Esophagus (tissue), 2 donors: ENCODE measurements around the gene GSKIP. TPM values are rescaled to one million over a fixed set of nuclear protein-coding genes. Genes with fewer than 3 reads are reported as not detected.
A peak's percentile ranks its signal among the peaks of the same experiment; 100 is the strongest.

ENCODE experiments used
- H3K27ac ChIP-seq, 2 donors: one replicate each; pipeline ENCODE4 v1.5.1; 2013; ENCODE audit warnings: low read depth in 2 of 2, mild to moderate bottlenecking in 2 of 2, inconsistent platforms in 1 of 2, low read length in 1 of 2, moderate library complexity in 1 of 2
- H3K27me3 ChIP-seq, 2 donors: one replicate each; pipeline ENCODE4 v1.6.1; 2013; ENCODE audit warnings: low read length in 2 of 2, control low read depth in 1 of 2, mild to moderate bottlenecking in 1 of 2; ENCODE audit not compliant: insufficient read depth in 2 of 2, control insufficient read depth in 1 of 2
- H3K36me3 ChIP-seq, 2 donors: one replicate each; pipeline ENCODE4 v1.6.1; 2013; ENCODE audit warnings: low read length in 1 of 2; ENCODE audit not compliant: control insufficient read depth in 2 of 2, insufficient read depth in 2 of 2
- H3K4me1 ChIP-seq, 2 donors: one replicate each; pipeline ENCODE4 v1.6.1; 2013; ENCODE audit warnings: low read length in 1 of 2; ENCODE audit not compliant: control insufficient read depth in 2 of 2, insufficient read depth in 2 of 2
- H3K4me3 ChIP-seq, 2 donors: one replicate each; pipeline ENCODE4 v1.5.1; 2013; ENCODE audit warnings: low read length in 2 of 2, mild to moderate bottlenecking in 2 of 2, low read depth in 1 of 2, moderate library complexity in 1 of 2
- H3K9me3 ChIP-seq, 2 donors: one replicate each; pipeline ENCODE4 v1.6.1; 2013; ENCODE audit warnings: mild to moderate bottlenecking in 2 of 2, low read depth in 1 of 2, low read length in 1 of 2, moderate library complexity in 1 of 2; ENCODE audit not compliant: control insufficient read depth in 2 of 2, insufficient read depth in 1 of 2
- WGBS, 2 donors: extraction: QIAGEN DNeasy Blood & Tissue Kit; methylation state at CpG; one replicate each; pipeline ENCODE4 v1.1.7; 2013; 5-methylcytosine and 5-hydroxymethylcytosine counted together
- polyA plus RNA-seq, 2 donors: library from polyadenylated mRNA; stranded (reverse); fragments of 200-250 nt; gene quantifications; one replicate each; pipeline ENCODE4 v1.2.3, GENCODE V29; 2013
- donor health status: healthy with polysubstance abuse.
- donor health status: Bipolar disorder and iron deficiency.

The GSKIP gene
- polyA plus RNA-seq, 2 donors: 18.1 to 41.5 TPM

DNA sequence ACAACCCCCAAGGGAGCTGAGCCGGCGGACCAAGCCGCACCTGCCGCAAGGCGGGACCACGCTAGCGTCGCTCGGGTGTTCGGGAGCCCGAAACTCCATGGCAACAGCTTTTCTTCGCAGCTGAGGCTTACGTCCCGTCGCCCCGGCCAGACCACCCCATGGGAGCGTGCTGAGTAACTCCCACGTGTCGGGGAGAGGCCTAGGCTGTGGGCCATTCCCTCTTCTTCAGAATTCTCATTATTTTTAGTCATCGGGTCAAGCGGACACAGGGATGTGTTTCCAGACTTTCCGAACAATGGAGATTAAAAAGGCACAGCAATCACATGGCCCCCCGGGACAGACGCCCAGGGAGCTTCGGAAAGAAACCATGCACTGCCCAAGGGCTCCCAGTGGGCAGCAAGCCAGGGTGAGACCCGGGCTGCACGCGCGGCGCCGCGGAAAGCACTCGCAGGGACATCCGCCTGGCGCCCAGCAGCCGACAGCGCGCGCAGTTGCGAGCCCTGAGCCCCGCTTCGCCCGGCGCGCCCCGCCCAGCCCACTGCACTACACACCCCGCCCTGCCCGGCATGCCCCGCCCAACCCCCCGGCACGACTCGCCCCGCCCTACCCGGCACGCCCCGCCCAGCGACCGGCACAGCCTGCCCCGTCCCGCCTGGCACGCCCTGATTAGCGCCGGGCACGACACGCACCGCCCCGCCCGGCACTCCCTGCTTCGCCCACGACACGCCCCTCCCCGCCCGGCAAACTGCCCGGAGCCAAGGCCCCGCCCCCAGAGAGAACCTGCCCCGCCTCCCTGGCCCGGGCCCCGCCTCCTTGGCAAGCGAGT is 28.2 kb downstream of the GSKIP start:
- no peaks in the 10 kb centered on the region for H3K9me3 ChIP-seq
- no peaks in the 10 kb centered on the region for H3K27me3 ChIP-seq
- 0 to 1% methylated on average over 55 to 79 of the region's 79 CpGs for WGBS, 2 donors
- no peaks in the 10 kb centered on the region for H3K4me1 ChIP-seq
- H3K36me3 ChIP-seq: no peaks in the 10 kb centered on the region
- peak overlapping the region; percentile 60 to 86 for H3K4me3 ChIP-seq
- peak overlapping the region; percentile 58 to 76 for H3K27ac ChIP-seq

DNA sequence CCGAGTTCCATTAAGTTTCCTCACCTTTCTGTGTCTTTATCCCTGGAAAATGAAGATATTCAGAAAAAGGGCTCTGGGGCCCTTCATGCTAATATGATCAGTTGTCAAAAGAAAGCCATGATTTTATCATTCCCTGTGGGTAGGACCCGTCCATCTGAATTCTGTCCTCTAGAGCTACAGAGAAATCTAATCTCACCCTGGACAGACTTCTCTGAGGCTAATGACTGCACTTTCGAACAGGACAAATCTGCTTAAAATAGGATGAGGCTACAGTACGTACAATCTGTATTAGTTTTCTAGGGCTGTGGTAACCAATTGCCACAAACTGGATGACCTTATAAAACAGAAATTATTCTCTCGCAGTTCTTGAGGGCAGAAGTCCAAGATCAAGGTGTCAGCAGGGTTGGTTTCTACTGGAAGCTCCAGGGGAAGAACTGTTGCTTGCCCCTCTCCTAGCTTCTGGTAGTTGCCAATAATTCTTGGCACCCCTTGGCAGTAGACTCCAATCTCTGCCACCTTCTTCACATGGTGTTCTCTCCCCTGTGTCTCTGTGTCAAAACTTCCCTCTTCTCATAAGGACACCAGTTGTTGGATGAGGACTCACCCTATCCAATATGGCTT is 29.9 kb downstream of the GSKIP start:
- H3K4me1 ChIP-seq: no peaks in the 10 kb centered on the region
- 83 to 91% methylated on average over 5 of the region's 5 CpGs for WGBS, 2 donors
- H3K27ac ChIP-seq: no peak overlapping the region
- H3K4me3 ChIP-seq: no peak overlapping the region
- no peaks in the 10 kb centered on the region for H3K36me3 ChIP-seq
- H3K9me3 ChIP-seq: no peaks in the 10 kb centered on the region
- H3K27me3 ChIP-seq: no peaks in the 10 kb centered on the region

DNA sequence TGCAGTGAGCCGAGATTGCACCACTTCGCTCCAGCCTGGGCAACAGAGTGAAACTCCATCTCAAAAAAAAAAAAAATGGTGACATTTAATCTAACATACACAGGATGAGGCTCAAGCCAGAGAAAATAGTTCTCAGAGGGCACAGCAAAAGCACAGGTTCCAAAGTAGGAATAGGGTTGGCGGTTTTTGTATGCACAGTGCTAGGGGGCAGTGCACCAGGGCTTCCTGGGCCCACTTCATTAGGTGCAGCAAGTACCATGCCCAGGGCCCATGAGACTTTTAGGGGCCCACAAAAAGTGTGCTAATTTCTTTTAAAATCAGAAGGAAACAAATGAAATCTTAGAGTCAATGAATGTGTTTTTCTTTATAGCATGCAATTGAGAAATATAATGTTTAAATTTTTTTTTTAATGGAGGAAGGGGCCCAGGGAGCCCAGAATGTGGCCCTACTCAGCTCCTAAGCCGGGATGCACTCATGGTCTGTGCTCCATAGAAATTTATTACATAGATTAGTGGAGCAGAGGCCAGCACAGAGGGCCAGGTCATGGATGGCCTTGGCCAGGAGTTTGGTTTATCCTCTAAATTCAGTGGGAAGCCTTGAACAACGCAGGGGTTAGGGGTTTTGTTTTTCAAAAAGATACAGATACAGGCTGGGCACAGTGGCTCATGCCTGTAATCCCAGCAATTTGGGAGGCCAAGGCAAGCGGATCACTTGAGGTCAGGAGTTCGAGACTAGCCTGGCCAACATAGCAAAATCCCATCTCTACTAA is 30.9 kb downstream of the GSKIP start:
- Histone ChIP-seq H3K4me1 (no peaks in the 10 kb centered on the region), H3K27me3 (no peaks in the 10 kb centered on the region), H3K9me3 (no peaks in the 10 kb centered on the region), H3K4me3 (no peak overlapping the region), H3K27ac (no peak overlapping the region), H3K36me3 (no peaks in the 10 kb centered on the region)
- WGBS, 2 donors: 89% methylated on average over 7 of the region's 7 CpGs

DNA sequence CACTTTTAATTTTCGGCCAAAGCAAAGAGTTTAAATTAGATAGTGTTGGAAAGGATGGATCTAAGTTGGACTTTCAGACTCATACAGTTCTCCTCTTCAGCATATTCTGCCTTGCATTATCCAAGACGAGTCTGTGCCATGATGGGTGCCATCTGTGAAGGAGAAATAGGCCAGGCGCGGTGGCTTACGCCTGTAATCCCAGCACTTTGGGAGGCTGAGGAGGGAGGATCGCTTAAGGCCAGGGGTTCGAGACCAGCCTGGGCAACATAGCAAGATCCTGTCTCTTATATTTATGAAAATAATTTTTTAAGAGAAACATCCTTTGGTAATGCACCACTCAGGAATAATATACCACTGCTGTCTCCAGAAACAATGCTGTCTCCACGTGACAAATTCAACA is 35.1 kb downstream of the GSKIP start:
- 94% methylated on average over 8 of the region's 8 CpGs for WGBS, 2 donors
- Histone ChIP-seq H3K27me3 (no peaks in the 10 kb centered on the region), H3K9me3 (no peaks in the 10 kb centered on the region), H3K4me3 (no peak overlapping the region), H3K36me3 (no peaks in the 10 kb centered on the region), H3K27ac (no peak overlapping the region), H3K4me1 (no peaks in the 10 kb centered on the region)

GRCh38 chr14:96398921-96399320 is 35.6 kb downstream of the GSKIP start:
- WGBS, 2 donors: 77 to 84% methylated on average over 5 of the region's 5 CpGs
- H3K9me3 ChIP-seq: no peaks in the 10 kb centered on the region
- H3K4me3 ChIP-seq: no peak overlapping the region
- H3K36me3 ChIP-seq: no peaks in the 10 kb centered on the region
- H3K4me1 ChIP-seq: no peaks in the 10 kb centered on the region
- H3K27me3 ChIP-seq: no peaks in the 10 kb centered on the region
- no peak overlapping the region for H3K27ac ChIP-seq

DNA sequence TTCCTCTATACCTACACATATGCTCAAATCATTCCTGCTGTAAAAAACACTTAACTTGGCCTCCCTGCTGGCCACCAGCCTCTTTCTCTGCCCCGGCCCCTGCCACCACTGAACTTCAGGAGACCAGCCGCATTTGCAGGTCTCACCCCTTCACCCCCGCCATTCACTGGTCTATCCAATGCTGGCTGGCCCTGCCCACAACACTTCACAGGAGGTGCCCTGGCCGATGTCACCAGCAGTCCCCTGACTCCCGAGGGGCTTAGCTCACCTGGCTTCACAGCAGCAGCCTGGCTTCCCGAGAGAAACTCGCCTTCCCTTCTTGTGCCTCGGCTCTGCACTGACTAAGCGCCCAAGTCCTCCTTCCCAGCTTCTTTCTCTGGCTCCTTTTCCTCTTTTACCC is 36.1 kb downstream of the GSKIP start:
- Histone ChIP-seq H3K4me3 (no peak overlapping the region), H3K27ac (no peak overlapping the region), H3K4me1 (no peaks in the 10 kb centered on the region), H3K36me3 (no peaks in the 10 kb centered on the region), H3K27me3 (no peaks in the 10 kb centered on the region), H3K9me3 (no peaks in the 10 kb centered on the region)
- 85 to 86% methylated on average over 9 of the region's 9 CpGs for WGBS, 2 donors

GRCh38 chr14:96400495-96400894 is 37.2 kb downstream of the GSKIP start:
- 80 to 94% methylated on average over 5 of the region's 5 CpGs for WGBS, 2 donors
- H3K27me3 ChIP-seq: no peaks in the 10 kb centered on the region
- no peak overlapping the region for H3K27ac ChIP-seq
- no peaks in the 10 kb centered on the region for H3K4me1 ChIP-seq
- no peaks in the 10 kb centered on the region for H3K36me3 ChIP-seq
- no peak overlapping the region for H3K4me3 ChIP-seq
- no peaks in the 10 kb centered on the region for H3K9me3 ChIP-seq

- Histone ChIP-seq H3K27me3 (no peaks in the 10 kb centered on the region), H3K4me3 (no peak overlapping the region), H3K27ac (no peak overlapping the region), H3K9me3 (no peaks in the 10 kb centered on the region), H3K36me3 (no peaks in the 10 kb centered on the region), H3K4me1 (no peaks in the 10 kb centered on the region)
- WGBS, 2 donors: 71 to 75% methylated on average over 3 of the region's 3 CpGs
Measured at GRCh38 chr14:96403409-96403808, 40.1 kb downstream of the GSKIP start.

DNA sequence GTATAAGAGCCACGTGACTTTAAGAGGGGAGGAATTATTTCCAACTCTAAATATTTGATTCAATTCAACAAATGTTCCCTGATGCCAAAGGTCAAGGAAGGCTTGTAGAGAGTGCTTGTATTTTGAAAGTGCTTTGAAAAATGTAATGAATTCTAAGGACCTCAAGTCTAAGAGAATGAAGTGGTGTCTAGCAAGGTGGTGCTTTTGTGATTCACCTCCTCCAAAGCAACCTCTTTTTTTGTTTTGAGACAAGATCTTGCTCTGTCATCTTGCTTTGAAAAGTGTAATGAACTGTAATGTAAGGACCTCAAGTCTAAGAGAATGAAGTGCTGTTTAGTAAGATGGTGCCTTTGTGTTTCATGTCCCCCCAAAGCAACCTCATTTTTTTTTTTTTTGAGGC is 42.4 kb downstream of the GSKIP start:
- Histone ChIP-seq H3K27me3 (no peaks in the 10 kb centered on the region), H3K4me3 (no peak overlapping the region), H3K27ac (no peak overlapping the region), H3K4me1 (no peaks in the 10 kb centered on the region), H3K36me3 (no peaks in the 10 kb centered on the region), H3K9me3 (no peaks in the 10 kb centered on the region)
- WGBS, 2 donors: 63% methylated on average over 1 of the region's 1 CpG
